ENCODE measurements around the gene APC.
A peak's percentile ranks its signal among the peaks of the same experiment; 100 is the strongest.

APC gene

DNA sequence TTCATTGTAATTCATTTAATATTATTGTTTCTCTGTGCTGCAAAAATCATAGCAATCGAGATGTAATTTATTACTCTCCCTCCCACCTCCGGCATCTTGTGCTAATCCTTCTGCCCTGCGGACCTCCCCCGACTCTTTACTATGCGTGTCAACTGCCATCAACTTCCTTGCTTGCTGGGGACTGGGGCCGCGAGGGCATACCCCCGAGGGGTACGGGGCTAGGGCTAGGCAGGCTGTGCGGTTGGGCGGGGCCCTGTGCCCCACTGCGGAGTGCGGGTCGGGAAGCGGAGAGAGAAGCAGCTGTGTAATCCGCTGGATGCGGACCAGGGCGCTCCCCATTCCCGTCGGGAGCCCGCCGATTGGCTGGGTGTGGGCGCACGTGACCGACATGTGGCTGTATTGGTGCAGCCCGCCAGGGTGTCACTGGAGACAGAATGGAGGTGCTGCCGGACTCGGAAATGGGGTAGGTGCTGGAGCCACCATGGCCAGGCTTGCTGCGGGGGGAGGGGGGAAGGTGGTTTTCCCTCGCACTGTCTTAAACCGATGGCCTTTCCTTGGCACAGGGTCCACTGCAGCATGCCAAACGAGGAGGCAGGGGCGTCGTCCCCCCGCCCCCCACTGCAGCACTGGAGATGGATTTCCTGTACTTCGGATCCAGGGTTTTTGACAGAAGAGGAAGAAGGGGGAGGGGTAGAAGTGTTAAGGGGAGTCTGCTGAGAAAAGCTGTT, at the start of gene APC:
Gene APC, plus strand, starts transcription at position 423 of the 728 bp plus-strand sequence. CDS start 17,006 bp downstream, outside the sequence.
- DNase-seq (ENCODE audit: low read depth), result peak; percentile 88

DNA sequence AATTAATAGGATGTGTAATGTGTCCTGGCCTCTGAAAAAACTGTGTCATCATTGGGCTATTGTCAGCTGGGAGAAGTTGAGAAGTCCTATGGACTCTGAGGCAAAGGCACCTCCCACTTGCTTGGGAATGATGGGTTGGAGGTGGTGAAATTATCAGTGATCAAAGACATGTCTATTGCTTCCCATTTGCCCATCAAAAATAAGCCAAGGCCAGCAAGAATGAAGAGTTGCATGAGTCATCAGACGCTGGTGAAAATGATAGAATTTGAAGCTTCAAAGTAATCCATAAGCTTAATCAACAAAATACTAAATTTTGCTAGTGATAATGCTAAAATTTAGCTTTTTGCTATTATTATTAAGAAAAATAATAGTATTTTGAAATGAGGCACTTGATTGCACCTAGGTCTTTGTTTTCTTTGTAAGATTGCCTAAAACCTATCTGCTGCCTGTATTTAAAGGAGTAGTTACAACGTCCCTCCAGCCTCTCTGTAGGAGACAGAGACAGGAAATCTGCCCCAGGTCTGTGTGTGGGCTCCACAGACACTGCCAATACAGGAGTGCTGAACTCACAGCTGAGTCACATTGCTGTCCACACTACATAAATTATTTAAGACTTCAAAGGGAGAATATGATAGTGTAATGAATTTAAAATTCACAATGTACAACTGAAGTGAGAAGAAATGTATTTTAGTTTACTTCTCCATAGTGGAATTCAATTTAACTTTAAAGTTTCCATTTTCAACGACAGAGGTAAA, 48.4 kb upstream of the APC start:
- no peak for DNase-seq (ENCODE audit: low read depth)

DNA sequence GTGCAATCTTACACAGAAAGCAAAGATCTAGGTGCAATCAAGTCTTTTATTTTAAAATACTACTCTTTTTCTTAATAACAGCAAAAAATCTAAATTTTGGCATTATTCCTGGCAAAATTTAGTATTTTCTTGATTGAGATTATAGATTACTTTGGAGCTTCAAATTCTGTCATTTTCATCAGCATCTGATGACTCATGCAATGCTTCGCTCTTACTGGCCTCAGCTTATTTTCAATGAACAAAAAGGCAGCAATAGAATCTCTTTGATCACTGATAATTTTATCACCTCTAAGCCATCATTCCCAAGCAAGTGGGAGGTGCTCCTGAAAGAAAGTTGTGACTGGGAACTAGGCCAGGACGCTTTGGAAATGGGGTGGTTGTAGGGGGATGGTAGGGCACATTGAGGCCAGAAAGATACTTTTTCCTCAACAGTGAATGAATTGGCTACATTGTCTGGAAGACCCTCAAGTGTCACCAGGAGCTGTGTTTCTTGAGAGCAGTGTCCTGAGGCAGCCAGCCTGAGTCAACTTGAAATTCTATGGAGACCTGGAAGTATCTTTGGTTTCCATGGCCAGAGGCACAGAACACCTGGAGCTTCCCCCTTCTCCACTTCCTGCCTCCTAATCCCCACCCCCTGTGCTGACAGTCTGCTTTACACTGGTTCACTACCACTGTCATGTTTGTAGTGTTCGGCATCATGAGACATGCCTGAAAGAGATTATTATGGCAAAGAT, 46.9 kb upstream of the APC start:
- DNase-seq (ENCODE audit: low read depth), result no peak

DNA sequence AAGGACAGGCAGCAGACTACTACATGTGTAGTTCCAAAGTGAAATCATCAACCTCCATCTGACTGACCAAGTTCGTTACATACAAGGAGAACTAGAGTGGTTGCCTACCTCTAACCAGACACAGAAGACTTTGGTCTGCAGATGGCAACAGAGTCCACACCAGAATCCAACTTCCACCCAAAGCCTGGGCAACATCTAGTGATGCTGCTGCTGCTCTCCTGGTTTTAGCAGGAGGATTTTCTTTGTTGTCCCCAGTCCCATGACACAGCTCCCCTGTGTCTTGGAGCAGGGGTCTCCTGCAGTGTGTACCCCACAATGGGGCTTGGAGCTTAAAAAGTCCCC, 46.4 kb upstream of the APC start:
- DNase-seq (ENCODE audit: low read depth), result no peak

DNA sequence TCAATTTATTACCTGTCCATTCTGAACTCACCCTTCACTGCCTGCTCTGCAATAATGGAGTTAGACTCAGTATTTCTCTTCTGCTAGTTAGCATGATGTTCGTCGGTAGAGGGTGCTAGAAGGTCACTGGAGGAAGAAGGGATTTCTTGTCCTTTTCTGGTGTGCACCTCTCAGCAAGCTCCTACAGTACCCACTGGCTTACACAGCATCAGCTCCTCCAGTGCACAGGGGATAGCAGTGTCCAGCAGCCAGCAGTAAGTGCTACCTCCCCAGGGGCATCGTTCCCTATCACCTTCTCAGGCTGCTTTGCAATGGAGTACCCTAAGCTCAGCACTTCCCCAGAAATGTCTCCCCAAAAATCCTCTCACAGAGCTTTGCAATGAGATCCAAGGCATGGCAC, 45.9 kb upstream of the APC start:
- DNase-seq (ENCODE audit: low read depth), result no peak

DNA sequence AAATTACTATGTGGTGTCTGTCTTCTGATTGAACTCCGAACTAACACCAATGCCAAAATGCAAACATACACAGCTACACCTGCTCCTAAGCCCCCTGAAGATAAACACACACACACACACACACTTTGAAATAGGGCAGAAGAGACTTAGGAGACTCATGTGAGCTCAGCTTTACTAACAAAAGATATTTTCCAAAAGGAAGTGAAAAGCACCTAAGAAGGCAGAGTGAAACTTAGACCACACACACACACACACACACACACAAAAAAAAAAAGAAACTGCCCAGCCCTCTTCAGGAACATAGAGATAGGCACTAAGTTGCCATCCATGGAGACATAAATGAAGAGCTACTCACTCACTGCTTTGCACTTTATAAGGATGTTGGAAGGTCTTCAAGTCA, 45.2 kb upstream of the APC start:
- DNase-seq (ENCODE audit: low read depth), result no peak

DNA sequence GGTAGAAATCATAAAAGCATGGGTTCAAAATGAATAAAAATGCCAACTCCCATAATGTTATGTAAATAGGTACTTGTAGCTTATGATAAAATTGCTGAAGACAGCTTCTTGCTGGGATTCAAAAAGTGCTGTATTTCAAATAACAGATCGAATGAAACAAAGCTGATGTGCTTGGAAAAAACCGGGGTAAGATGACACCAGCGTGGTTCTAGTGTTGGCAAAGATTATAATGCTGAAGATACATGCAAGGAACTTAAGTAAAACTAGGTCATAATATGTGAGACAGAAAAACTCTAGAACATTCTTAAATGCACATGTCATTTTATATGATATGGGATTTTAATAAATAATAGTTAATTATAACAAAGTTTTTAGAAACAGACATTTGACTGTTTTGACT, 44.4 kb upstream of the APC start:
- no peak for DNase-seq (ENCODE audit: low read depth)

DNA sequence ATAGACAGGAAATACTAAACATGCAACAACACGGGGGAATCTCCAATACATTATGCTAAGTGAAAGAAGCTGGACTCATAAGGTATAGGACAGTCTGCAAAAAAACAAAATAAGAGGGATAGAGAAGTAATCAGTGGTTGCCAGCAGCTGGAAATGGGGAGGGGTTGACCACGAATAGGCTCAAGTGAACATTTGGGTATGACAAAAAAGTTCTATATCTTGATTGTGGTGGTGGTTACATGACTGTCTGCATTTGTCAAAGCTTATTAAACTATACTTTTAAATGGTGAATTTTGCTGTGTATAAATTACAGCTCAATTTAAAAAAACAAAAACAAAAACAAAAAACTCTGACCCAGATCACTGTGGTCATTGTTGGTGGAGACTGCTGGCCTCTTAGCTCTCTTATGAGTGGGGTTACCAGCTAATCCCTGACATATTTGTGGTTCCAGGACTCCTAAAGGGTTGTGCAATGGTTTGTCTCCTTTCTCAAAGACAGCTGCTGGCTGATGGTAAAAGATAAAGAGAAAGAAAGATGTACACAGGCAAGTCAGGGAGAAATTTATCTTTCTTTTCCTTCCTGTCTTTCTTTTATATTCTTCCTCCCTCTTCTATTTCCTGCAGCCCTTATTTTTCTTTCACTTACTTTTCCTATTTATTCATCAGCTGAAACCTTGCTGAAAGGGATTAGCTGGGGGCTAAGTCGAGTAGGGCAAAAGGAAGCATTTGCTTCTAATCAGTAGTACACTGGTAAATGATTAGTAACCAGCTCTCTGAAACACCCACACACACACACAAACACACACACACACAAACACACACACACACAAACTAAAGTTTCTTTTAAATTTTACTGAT, 42.6 kb upstream of the APC start:
- peak; percentile 13 for DNase-seq (ENCODE audit: low read depth)

DNA sequence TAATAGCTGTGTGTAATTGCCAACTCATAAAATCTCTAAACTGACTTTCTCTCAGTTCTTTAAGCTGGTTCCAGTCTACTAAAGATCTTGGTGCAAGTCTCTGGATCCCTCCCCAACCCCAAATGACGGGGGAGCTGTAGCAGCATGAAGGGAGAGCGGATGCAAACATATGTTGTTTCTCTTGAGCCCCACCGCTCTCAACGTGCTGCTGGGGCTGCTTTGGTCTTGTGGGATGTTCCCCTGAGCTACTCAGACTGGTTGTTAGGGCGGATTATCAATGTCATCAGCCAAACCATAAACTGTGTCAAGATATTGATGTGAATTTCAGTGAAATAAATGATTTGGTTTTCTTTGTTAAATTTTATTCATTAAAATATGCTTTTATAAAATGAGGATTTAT, 40.9 kb upstream of the APC start:
- DNase-seq (ENCODE audit: low read depth), result no peak

DNA sequence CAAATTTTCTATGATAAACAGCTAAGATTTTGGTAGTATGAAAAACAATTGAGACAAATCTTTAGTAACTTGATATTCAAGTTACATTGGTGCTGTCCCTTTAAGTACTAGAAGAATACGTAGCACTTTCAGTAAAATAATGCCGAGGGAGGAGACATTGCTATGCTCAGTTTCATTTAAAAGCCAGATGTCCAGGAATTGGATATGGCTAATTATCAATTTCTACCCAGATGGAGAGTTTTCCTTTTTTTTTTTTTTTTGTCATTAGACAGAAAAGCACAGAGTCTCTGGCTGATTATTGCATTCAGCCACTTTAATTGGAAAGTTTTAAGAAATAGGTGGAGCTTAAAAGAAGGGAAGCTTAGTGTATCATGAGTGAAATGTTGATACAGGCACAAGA, 40.4 kb upstream of the APC start:
- DNase-seq (ENCODE audit: low read depth), result no peak

DNA sequence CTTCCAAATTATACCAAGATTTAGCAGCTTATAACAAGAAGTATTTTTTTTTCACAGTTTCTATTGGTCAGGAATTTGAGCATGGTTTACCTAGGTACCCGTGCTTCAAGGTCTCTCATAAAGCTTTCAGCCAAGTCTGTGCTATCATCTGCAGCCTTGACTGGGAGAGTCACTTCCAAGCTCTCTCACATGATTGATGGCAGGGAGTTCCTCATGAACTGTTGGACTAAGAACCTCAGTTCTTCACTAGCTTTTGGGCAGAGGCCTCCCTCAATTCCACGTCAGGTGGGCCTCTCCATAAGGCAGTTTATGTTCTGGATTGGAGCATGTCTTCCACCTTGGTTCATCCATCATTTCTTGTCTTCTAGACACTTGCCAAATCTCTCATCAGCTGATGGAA, 39.9 kb upstream of the APC start:
- no peak for DNase-seq (ENCODE audit: low read depth)

DNA sequence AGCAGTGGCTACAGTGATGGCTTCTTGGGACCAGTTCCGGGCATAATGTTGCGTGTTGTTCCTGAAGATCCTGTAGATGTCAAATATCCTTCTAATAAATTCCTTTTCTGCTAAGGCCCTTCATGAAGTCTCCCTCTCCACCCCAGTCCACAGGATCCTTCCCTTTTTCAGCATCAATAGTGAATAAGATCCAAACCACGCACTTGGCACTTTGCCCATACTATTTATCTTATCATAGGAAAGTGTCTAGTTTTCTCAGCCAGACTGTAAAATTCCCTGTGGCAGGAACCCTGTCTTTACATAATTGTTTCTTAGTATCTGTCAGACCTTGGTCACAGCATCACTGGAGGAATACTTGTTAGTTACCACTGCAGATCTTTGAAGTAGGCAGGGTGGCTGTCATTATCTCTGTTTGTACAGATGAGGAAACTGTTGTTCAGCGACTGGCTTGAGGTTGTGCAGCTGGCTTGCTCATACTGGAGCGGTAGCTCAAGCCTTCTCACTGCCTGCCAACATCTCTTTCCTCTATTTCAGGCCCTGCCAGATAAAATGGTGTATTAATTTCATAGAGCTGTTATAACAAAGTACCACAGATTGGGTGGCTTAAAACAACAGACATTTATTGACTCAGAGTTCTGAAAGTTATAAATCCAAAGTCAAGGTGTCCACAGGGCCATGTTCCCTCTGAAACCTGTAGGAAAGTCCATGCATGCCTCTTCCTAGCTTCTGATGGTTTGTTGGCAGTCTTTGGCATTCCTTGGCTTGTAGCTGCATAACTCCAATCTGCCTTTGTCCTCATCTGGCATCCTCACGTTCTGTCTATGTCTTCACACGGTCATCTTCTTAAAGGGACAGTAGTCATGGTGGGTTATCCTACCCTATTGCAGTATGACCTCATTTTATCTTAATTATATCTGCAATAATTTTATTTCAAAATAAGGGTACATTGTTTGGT, 33.5 kb upstream of the APC start:
- DNase-seq (ENCODE audit: low read depth), result peak; percentile 25

DNA sequence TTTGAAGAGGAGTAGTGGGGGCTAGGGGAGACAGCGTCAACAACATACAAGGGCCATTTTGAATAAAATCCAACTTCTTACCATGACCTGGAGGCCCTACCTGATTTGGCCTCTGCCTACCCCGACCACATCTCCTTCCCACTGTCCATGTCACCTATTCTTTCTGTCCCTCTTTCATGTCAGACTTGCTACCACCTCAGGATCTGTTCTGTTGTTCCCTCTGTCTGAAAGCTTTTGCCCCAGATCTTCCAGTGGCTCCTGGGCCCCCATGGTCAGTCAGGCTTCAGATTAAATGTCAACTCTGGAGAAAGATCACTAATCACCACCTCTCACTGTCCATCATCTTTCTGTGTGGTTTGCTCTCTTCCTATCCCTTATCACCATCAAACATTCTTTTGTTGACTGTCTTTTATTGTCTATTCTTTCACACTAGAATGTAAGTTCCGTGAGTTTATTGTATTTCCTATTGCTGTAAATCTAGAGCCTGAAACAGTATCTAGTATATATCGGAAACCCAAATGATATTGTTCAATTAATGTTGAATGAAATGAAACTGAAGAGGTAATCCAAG, 31.2 kb upstream of the APC start:
- DNase-seq (ENCODE audit: low read depth), result no peak

DNA sequence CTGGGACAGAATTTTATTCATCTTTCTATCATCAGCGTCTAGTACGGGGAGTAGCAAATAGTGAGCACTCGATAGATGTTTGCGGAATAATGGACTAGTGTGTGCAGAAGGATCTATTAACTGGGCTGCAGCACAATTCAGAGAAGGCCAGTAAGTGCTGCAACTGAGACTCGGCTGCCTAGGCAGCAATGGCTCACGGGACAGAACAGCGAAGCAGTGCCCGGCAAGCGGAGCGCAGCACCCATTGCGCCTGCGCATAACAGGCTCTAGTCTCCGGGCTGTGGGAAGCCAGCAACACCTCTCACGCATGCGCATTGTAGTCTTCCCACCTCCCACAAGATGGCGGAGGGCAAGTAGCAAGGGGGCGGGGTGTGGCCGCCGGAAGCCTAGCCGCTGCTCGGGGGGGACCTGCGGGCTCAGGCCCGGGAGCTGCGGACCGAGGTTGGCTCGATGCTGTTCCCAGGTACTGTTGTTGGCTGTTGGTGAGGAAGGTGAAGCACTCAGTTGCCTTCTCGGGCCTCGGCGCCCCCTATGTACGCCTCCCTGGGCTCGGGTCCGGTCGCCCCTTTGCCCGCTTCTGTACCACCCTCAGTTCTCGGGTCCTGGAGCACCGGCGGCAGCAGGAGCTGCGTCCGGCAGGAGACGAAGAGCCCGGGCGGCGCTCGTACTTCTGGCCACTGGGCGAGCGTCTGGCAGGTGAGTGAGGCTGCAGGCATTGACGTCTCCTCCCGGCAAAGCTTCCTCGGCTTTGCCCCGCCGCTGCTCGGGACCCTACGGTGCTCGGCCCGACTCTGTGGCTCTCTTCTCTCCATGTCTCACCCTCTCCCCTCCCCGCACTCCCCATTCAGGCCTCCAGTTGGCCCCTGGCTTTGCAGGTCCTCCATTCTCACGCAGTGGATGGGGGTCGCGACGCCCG, 30.2 kb upstream of the APC start:
- peak; percentile 97 for DNase-seq (ENCODE audit: low read depth)

DNA sequence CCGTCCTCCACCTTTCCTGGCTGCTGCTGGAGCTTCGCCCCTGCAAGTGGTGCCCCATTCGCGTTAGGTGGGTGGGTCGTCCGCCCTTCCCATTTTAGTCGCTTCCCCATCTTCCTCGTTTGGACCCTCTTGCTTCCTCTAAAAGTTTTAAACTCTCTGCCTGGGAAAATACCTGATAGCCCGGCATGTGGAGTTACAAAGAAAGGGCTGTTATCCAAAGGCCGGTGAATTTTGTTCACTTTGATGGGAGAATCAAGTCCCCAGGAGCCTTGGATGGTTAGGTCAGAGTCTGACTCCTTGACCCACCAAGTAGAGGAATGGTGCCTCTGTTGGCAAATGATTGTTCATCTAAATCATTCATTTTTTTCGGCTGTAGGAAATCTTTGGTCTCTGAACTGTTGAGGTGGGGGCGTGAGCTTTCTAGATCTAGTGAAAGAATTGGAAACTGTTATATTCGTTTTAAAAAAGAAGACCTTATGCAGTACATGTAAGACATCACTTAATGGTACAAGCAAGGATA, 29.5 kb upstream of the APC start:
- no peak for DNase-seq (ENCODE audit: low read depth)

DNA sequence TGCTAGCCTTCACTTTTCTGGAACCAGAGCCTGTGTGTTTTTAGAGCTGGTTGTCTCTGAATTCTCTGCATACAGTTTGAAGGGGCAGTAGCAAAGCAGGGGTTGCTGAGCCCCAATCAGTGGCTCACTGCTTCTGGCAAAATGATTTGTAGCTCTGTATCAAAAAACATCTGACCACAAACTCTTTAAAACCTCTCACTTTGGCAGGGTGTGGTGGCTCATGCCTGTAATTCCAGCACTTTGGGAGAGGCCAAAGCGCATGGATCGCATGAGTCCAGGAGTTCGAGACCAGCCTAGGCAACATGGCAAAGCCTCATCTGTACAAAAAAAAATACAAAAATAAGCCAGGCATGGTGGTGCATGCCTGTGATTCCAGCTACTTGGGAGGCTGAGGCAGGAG, 28.3 kb upstream of the APC start:
- DNase-seq (ENCODE audit: low read depth), result no peak

DNA sequence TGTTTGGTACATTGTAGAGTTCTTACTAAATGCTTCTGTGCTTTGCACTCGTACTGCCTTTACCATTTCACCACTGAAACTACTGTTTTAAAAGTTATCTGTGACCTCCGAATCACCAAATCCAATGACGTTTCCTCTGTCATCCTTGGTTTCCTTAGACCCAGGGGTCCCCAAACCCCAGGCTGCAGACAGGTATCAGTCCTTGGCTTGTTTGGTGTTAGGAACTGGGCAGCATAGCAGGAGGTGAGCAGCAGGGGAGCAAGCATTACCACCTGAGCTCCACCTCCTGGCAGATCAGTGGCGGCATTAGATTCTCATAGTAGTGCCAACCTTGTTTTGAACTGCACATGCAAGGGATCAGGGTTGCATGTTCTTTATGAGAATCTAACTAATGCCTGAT, 26.8 kb upstream of the APC start:
- no peak for DNase-seq (ENCODE audit: low read depth)

DNA sequence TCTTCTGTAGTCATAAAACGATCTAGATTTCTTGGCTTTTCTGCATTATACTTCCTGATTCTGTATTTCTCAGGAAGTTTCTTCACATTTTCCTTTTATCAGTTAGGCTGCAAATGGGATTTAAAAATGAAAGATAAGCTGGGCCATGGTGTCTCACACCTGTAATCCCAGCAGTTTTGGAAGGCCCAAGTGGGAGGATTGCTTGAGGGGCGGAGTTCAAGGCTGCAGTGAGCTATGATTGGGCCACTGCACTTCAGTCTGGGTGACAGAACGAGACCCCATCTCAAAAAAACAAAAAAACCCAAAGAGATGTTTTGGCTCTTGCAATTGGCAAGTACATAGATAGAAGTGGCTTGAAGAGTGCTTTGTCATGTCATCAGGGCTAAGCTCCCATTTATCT, 26.2 kb upstream of the APC start:
- no peak for DNase-seq (ENCODE audit: low read depth)

DNA sequence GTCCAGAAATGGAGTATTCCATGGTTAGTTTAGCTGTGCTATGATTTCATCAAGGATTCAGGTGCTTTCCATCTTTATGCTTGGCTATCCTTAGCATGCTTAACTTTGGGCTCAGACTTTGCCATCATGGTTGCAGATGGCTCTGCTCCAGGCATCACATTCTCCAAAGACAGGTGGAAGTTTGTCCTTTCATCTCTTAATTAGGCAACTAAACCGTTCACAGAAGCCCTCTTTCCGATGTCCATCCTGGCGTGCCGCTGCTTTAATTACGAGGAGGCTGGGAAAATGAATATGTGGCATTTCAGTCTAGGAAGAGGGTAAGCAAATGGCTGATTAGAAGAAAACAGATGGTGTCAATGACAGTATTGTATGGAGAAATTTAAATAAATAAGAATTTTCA, 24.5 kb upstream of the APC start:
- DNase-seq (ENCODE audit: low read depth), result no peak
